HAP-1 (cell line): ENCODE data around the gene CDC73.
A peak's percentile ranks its signal among the peaks of the same experiment; 100 is the strongest.
"Not testable (repeated sequence)": the region's sequence is repeated elsewhere in the genome, so short reads cannot be mapped to it uniquely, and the experiment has no call there.

Source experiments
- DNase-seq, 2 experiments: peaks; one replicate each; pipeline ENCODE4 v3.0.0-alpha.2; 2016 to 2020; ENCODE audit warnings: low spot score in 2 of 2
- H3K27me3 ChIP-seq: fragments of 250-450 bp; sonication (Bioruptor Pico); 2 replicates; pipeline ENCODE4 v1.5.1; 2020; ENCODE audit warnings: low read depth, mild to moderate bottlenecking, moderate library complexity
- H3K36me3 ChIP-seq: fragments of 250-450 bp; sonication (Bioruptor Pico); replicated peaks from 2 replicates; pipeline ENCODE4 v1.5.1; 2020; ENCODE audit warnings: mild to moderate bottlenecking
- H3K4me1 ChIP-seq: fragments of 250-450 bp; sonication (Bioruptor Pico); 2 replicates; pipeline ENCODE4 v1.5.1; 2020; ENCODE audit warnings: mild to moderate bottlenecking
- H3K4me3 ChIP-seq: fragments of 250-450 bp; sonication (Bioruptor Pico); 2 replicates; pipeline ENCODE4 v1.5.1; 2020; ENCODE audit warnings: mild to moderate bottlenecking, moderate library complexity
- H3K9me3 ChIP-seq: fragments of 250-450 bp; sonication (Bioruptor Pico); 2 replicates; pipeline ENCODE4 v1.5.1; 2020; ENCODE audit warnings: mild to moderate bottlenecking, moderate library complexity
- in situ Hi-C: fragments of 300-500 bp; cut with MboI; formaldehyde crosslinking; loops from 3 replicates; pipeline ENCODE4 v1.14.3; 2020; ENCODE audit warnings: low sequenced_read_pairs, inconsistent platforms, mixed read lengths

The CDC73 gene

GRCh38 chr1:193275773-193276172 is 153.9 kb downstream of the CDC73 start:
- no peaks in the 10 kb centered on the region for H3K4me1 ChIP-seq
- no peaks in the 10 kb centered on the region for H3K9me3 ChIP-seq
- DNase-seq, result peak in 1 of 2 experiments; percentile 30
- no peak overlapping the region for H3K4me3 ChIP-seq
- in situ Hi-C loops, result no loop called here
- H3K36me3 ChIP-seq, result no peaks in the 10 kb centered on the region
- H3K27me3 ChIP-seq, result no peaks in the 10 kb centered on the region

DNA sequence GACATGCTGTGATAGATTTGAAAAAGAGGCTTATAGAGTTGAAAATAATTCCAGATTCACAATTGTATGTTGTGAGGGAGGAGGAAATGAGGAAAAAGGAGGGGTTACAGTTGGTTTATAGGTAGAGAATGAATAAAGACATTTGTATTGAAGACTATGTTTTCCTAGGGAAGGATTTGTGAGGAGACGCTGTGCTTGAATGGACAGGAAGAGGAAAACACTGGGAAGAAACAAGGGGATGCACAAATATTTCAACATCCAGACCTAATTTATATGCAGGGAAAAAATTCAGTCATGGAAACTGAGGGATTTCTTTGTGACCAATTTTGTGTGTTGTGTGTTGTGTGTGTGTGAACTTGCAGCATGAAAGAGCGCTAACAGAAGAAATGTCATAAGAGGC is 157.1 kb downstream of the CDC73 start:
- no peaks in the 10 kb centered on the region for H3K27me3 ChIP-seq

DNA sequence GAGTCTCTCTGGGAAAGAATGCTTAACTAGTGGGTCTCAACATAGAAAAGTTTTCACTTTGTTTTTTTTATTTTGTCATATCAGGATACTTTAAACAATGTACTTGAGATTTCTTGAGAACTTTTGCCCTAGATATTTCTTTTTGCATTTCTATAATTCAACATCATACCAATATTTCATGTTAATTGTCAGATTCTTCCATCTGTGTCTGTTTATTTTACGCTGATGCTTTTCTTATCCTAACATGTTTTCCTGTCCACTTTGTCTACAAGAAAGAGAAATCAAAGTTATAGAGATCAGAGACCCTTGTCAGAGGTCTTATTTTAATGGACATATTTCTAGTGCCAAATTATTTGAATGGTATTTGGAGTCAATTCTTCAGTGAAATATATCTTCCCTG is 160.1 kb downstream of the CDC73 start:
- H3K27me3 ChIP-seq, result no peaks in the 10 kb centered on the region
- H3K4me1 ChIP-seq, result no peaks in the 10 kb centered on the region
- H3K9me3 ChIP-seq, result no peaks in the 10 kb centered on the region
- H3K4me3 ChIP-seq, result no peak overlapping the region
- H3K36me3 ChIP-seq, result no peaks in the 10 kb centered on the region
- no peak for DNase-seq
- in situ Hi-C loops, result no loop called here

More for the DNA sequence above, 157.1 kb downstream of the CDC73 start:
- H3K4me3 ChIP-seq, result no peak overlapping the region
- in situ Hi-C loops, result no loop called here
- H3K36me3 ChIP-seq, result no peaks in the 10 kb centered on the region
- DNase-seq, result no peak
- no peaks in the 10 kb centered on the region for H3K4me1 ChIP-seq
- H3K9me3 ChIP-seq, result no peaks in the 10 kb centered on the region

GRCh38 chr1:193283016-193283415 is 161.2 kb downstream of the CDC73 start:
- in situ Hi-C loops, result no loop called here
- H3K4me1 ChIP-seq, result no peaks in the 10 kb centered on the region
- no peak overlapping the region for H3K4me3 ChIP-seq
- H3K27me3 ChIP-seq, result no peaks in the 10 kb centered on the region
- DNase-seq, result no peak
- no peaks in the 10 kb centered on the region for H3K9me3 ChIP-seq
- no peaks in the 10 kb centered on the region for H3K36me3 ChIP-seq

- Histone ChIP-seq H3K4me1 (no peaks in the 10 kb centered on the region), H3K36me3 (no peaks in the 10 kb centered on the region), H3K9me3 (no peaks in the 10 kb centered on the region), H3K27me3 (no peaks in the 10 kb centered on the region), H3K4me3 (no peak overlapping the region)
- DNase-seq, result no peak
- in situ Hi-C loops, result no loop called here
Observed at GRCh38 chr1:193284219-193284618, 162.4 kb downstream of the CDC73 start.

- DNase-seq, result no peak
- Histone ChIP-seq H3K9me3 (no peaks in the 10 kb centered on the region), H3K4me3 (no peak overlapping the region), H3K4me1 (no peaks in the 10 kb centered on the region), H3K27me3 (no peaks in the 10 kb centered on the region), H3K36me3 (no peaks in the 10 kb centered on the region)
- in situ Hi-C loops, result no loop called here
Observed at GRCh38 chr1:193285641-193286040, 163.8 kb downstream of the CDC73 start.

DNA sequence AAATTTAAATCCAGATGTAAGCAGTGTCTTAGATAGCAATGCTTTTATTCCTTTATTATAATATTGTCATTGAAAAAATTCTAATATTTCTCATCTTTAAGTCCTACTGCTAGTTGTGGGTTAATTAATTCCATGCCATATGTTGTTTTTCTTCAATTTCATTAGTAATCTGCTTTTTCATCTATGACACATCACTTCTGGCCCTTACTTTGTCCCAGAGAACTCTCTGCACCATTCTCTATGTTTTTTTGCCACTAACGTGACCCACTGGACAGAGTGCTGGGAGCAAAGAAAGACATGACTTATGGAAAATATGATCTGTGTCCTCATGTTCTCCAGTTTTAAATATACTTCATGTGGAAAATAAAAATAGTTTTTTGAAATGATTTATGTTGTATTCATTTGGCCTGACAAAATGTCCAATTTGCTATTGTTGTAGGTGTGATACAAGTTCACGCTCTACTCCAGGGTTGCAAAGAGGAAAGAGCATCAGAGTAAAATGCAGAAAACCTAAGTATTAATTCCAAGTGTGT is 166.8 kb downstream of the CDC73 start:
- H3K27me3 ChIP-seq, H3K4me3 ChIP-seq, H3K36me3 ChIP-seq, DNase-seq, H3K4me1 ChIP-seq, H3K9me3 ChIP-seq, in situ Hi-C loops: not testable (repeated sequence)

GRCh38 chr1:193293726-193294125 is 171.9 kb downstream of the CDC73 start:
- no peaks in the 10 kb centered on the region for H3K4me1 ChIP-seq
- H3K27me3 ChIP-seq, result no peaks in the 10 kb centered on the region
- H3K36me3 ChIP-seq, result no peaks in the 10 kb centered on the region
- in situ Hi-C loops, result no loop called here
- no peak for DNase-seq
- no peak overlapping the region for H3K4me3 ChIP-seq
- H3K9me3 ChIP-seq, result no peaks in the 10 kb centered on the region

GRCh38 chr1:193299038-193299437 is 177.2 kb downstream of the CDC73 start:
- H3K27me3 ChIP-seq, result no peaks in the 10 kb centered on the region
- no peaks in the 10 kb centered on the region for H3K36me3 ChIP-seq
- in situ Hi-C loops, result no loop called here
- no peaks in the 10 kb centered on the region for H3K4me1 ChIP-seq
- no peaks in the 10 kb centered on the region for H3K9me3 ChIP-seq
- H3K4me3 ChIP-seq, result no peak overlapping the region
- no peak for DNase-seq

GRCh38 chr1:193301746-193302145 is 179.9 kb downstream of the CDC73 start:
- DNase-seq, result no peak
- H3K27me3 ChIP-seq, result no peaks in the 10 kb centered on the region
- in situ Hi-C loops, result no loop called here

GRCh38 chr1:193303849-193304248 is 182.0 kb downstream of the CDC73 start:
- Histone ChIP-seq H3K36me3 (no peaks in the 10 kb centered on the region), H3K4me3 (no peak overlapping the region), H3K9me3 (no peaks in the 10 kb centered on the region), H3K4me1 (no peaks in the 10 kb centered on the region), H3K27me3 (no peaks in the 10 kb centered on the region)
- DNase-seq, result no peak
- in situ Hi-C loops, result no loop called here

More at GRCh38 chr1:193301746-193302145, 179.9 kb downstream of the CDC73 start:
- Histone ChIP-seq H3K36me3 (no peaks in the 10 kb centered on the region), H3K4me1 (no peaks in the 10 kb centered on the region), H3K9me3 (no peaks in the 10 kb centered on the region), H3K4me3 (no peak overlapping the region)
